Measurements from ENCODE around the gene FARP1. TPM values are rescaled to one million over a fixed set of nuclear protein-coding genes. Genes with fewer than 3 reads are reported as not detected.

FARP1 gene
- total and polyA plus RNA-seq, 2 of the 13 experiments (the other 11 are each of a cell fraction or from before 2014, with no cell fraction given), result 70.6 to 126 TPM

GRCh38 chr13:98448642-98448928 lies 305.7 kb downstream of the FARP1 start (continued):
- TF ChIP-seq SALL1 (CRISPR knock-in tag; IDR thresholded peaks at IDR 0.05), result no peak
- no peak for TF ChIP-seq ZFX (CRISPR knock-in tag; IDR thresholded peaks at IDR 0.05; ENCODE audit: low read depth)
- no peak for TF ChIP-seq NR2F6 (IDR thresholded peaks at IDR 0.05)
- no peak for TF ChIP-seq NR2F6 (CRISPR knock-in tag; IDR thresholded peaks at IDR 0.05)
- TF ChIP-seq HOXD1 (CRISPR knock-in tag; IDR thresholded peaks at IDR 0.05), result no peak
- TF ChIP-seq MIXL1 (CRISPR knock-in tag; IDR thresholded peaks at IDR 0.05), result no peak
- TF ChIP-seq CENPX (CRISPR knock-in tag; IDR thresholded peaks at IDR 0.05), result no peak
- TF ChIP-seq U2AF2 (IDR thresholded peaks at IDR 0.05; ENCODE audit: low read depth, low read length), result no peak
- no peak for TF ChIP-seq WIZ (CRISPR knock-in tag; IDR thresholded peaks at IDR 0.05)
- TF ChIP-seq NFRKB (IDR thresholded peaks at IDR 0.05), result no peak

- H3K9ac ChIP-seq (ENCODE audit: insufficient read depth, low read depth, low read length), result no peak overlapping the region
- 0 out of 2 replicates have a peak, but pooled peaks have one; percentile 52 for TF ChIP-seq ZBTB38 (CRISPR knock-in tag; IDR thresholded peaks at IDR 0.05)
- TF ChIP-seq ZBTB26 (CRISPR knock-in tag; IDR thresholded peaks at IDR 0.05; ENCODE audit: borderline replicate concordance), result no peak
- no peak for TF ChIP-seq NFRKB (IDR thresholded peaks at IDR 0.05)
- TF ChIP-seq HNRNPLL (IDR thresholded peaks at IDR 0.05; ENCODE audit: low read depth, low read length, poor library complexity, severe bottlenecking), result no peak
- no peak for TF ChIP-seq KDM1A (CRISPR knock-in tag; IDR thresholded peaks at IDR 0.05)
- no peak for TF ChIP-seq ZNF7 (CRISPR knock-in tag; IDR thresholded peaks at IDR 0.05)
- no peak for TF ChIP-seq CCDC6 (CRISPR knock-in tag; IDR thresholded peaks at IDR 0.05)
- H2AFZ ChIP-seq (ENCODE audit: low read length), result no peak overlapping the region
- peaks cover 30% of the 10 kb centered on the region for H4K20me1 ChIP-seq (ENCODE audit: insufficient read depth, low read length)
- no peak overlapping the region for H3K4me3 ChIP-seq (replicated peaks in 1 of 3; ENCODE audit: insufficient read depth in 1 of 3, low read depth in 2 of 3, low read length in 3 of 3)
- H3K36me3 ChIP-seq (replicated peaks in 1 of 2; ENCODE audit: control insufficient read depth in 1 of 2, insufficient read depth in 2 of 2, low read length in 2 of 2), result peaks cover 29 to 64% of the 10 kb centered on the region in 2 experiments
- ChIA-PET POLR2A (no interaction called here), CTCF (ENCODE audit: low intra/inter-chr PET ratio, low total read pairs) (no interaction called here)
- H3K79me2 ChIP-seq (ENCODE audit: insufficient read depth, low read length), result no peaks in the 10 kb centered on the region
- whole genome bisulfite sequencing (ENCODE audit: low lambda C conversion rate), result 96% methylated on average over 16 of the region's 16 CpGs
- intact Hi-C loops (cut with micrococcal nuclease; ENCODE audit: unreplicated experiment) (loop anchor here (5.0 kb wide), 2 partner anchors 203 to 592 kb away; no protein-coding TSS in a partner anchor), in situ Hi-C loops (cut with HindIII; ENCODE audit: extremely low pct_ligation_motif_present, low pct_unique_long_range_greater_than_20kb) (loop anchor here (10.0 to 25.0 kb wide), 2 partner anchors 206 to 587 kb away; no protein-coding TSS in a partner anchor)
- DNase-seq (ENCODE audit: low spot score) (no peak), ATAC-seq (no peak), FAIRE-seq (no peak)
- BruUV-seq (replicated peaks), result TSS peak; percentile 10
- H3K4me1 ChIP-seq (ENCODE audit: insufficient read depth, low read length), result peaks cover 23% of the 10 kb centered on the region
- no peaks in the 10 kb centered on the region for H3K27me3 ChIP-seq (ENCODE audit: control insufficient read depth in 1 of 2, insufficient read depth in 2 of 2, low read length in 2 of 2)
- H3K9me3 ChIP-seq (ENCODE audit: low read length), result no peaks in the 10 kb centered on the region
- no peak overlapping the region for H3K27ac ChIP-seq (ENCODE audit: extremely low read length, insufficient read depth, low read length)
- H3K4me2 ChIP-seq (ENCODE audit: low read depth, low read length), result no peak overlapping the region
Observed at GRCh38 chr13:98449273-98449672, 306.4 kb downstream of the FARP1 start.

Data from HepG2 (cell line).